Left lung (tissue), 10 donors: ENCODE measurements around the gene TH. TPM values are rescaled to one million over a fixed set of nuclear protein-coding genes. Genes with fewer than 3 reads are reported as not detected.

Source experiments
- ATAC-seq: fragments of 200-7000 bp; cut with Tn5 transposase; one replicate; pipeline ENCODE4 v1.9.1; 2020; ENCODE audit warnings: moderate library complexity
- DNase-seq, 4 donors: peaks; one replicate each; pipeline ENCODE4 v3.0.0-alpha.2; 2013 to 2020
- H3K27ac ChIP-seq, 2 donors: fragments of 200-600 bp; sonication (generic) in 1 of 2; one replicate each; pipeline versions ENCODE4 v1.5.0 to v1.8.0; 2020 to 2021
- H3K27me3 ChIP-seq, 2 donors: fragments of 200-600 bp; sonication (generic) in 1 of 2; one replicate each; pipeline versions ENCODE4 v1.5.0 to v1.8.0; 2020 to 2021
- H3K36me3 ChIP-seq, 2 donors: fragments of 200-600 bp; sonication (generic) in 1 of 2; one replicate each; pipeline versions ENCODE4 v1.5.0 to v1.8.0; 2020 to 2021
- H3K4me1 ChIP-seq, 2 donors: fragments of 200-600 bp; one replicate each; pipeline ENCODE4 v1.8.0; 2021
- H3K4me3 ChIP-seq, 2 donors: fragments of 200-600 bp; sonication (generic) in 1 of 2; one replicate each; pipeline versions ENCODE4 v1.5.0 to v1.8.0; 2020 to 2021; ENCODE audit warnings: mild to moderate bottlenecking in 1 of 2
- H3K9me3 ChIP-seq, 2 donors: fragments of 200-600 bp; sonication (generic) in 1 of 2; one replicate each; pipeline versions ENCODE4 v1.5.0 to v1.8.0; 2020 to 2021
- CTCF ChIP-seq, 2 donors: fragments of 200-600 bp; sonication (generic) in 1 of 2; IDR thresholded peaks; one replicate each; pipeline versions ENCODE4 v1.5.0 to v1.8.0; 2021; ENCODE audit warnings: antibody characterized with exemption in 2 of 2
- intact Hi-C, 2 donors: fragments of 100-400 bp; cut with DNase I; formaldehyde crosslinking; loops; one replicate each; pipeline versions ENCODE4 v1.11.2 to v1.14.2; 2022
- polyA plus RNA-seq, 6 donors: library from polyadenylated mRNA; unstranded; fragments of 120-200 nt; gene quantifications; one replicate each; pipeline ENCODE4 v1.2.1, GENCODE V29; 2013; ENCODE audit not compliant: insufficient read length in 6 of 6
- total RNA-seq, 2 donors: library from RNA; stranded (reverse); fragmentation: NEBNext Ultra II Directional; extraction: Animal tissue kit (Norgen Biotek cat#: 25700); gene quantifications; one replicate each; pipeline ENCODE4 v1.2.1, GENCODE V29; 2021
- donor health status: DM: no; HTN: yes; CAD: no.
- donor health status: DM: no; HTN: no; CAD: no.

TH gene
- total and polyA plus RNA-seq, 8 donors = 0.18 to 1.4 (median 0.55) TPM

GRCh38 chr11:2139123-2139521 lies 32.5 kb downstream of the TH start, which contains the start of gene IGF2:
Gene IGF2, minus strand, starts transcription at chr11:2139389. Its CDS starts 3,866 bp downstream, at chr11:2135523.
- H3K27me3 ChIP-seq = peaks cover 60 to 100% of the 10 kb centered on the region in 2 donors
- no peak within 1 kb of the TSS for H3K4me3 ChIP-seq
- H3K27ac ChIP-seq = no peak within 1 kb of the TSS
- ATAC-seq (no peak), DNase-seq (no peak)
- TF ChIP-seq CTCF (IDR thresholded peaks at IDR 0.05) = no peak
- no peaks in the 10 kb centered on the region for H3K36me3 ChIP-seq
- intact Hi-C loops = no loop called here
- H3K4me1 ChIP-seq = peaks cover 0 to 28% of the 10 kb centered on the region in 2 donors
- no peaks in the 10 kb centered on the region for H3K9me3 ChIP-seq

- intact Hi-C loops = no loop called here
- no peak overlapping the region for H3K4me3 ChIP-seq
- no peak overlapping the region for H3K27ac ChIP-seq
- TF ChIP-seq CTCF (IDR thresholded peaks at IDR 0.05) = no peak
- peaks cover 0 to 22% of the 10 kb centered on the region in 2 donors for H3K4me1 ChIP-seq
- H3K27me3 ChIP-seq = peaks cover 55 to 100% of the 10 kb centered on the region in 2 donors
- no peaks in the 10 kb centered on the region for H3K9me3 ChIP-seq
- peak in 1 of 4 donors; percentile 71 for DNase-seq
- ATAC-seq = no peak
- no peaks in the 10 kb centered on the region for H3K36me3 ChIP-seq
Observed at GRCh38 chr11:2138431-2139122, 33.0 kb downstream of the TH start.

- DNase-seq (peak in 1 of 4 donors; percentile 72), ATAC-seq (peak; percentile 18)
- no peak overlapping the region for H3K4me3 ChIP-seq
- intact Hi-C loops = no loop called here
- H3K27ac ChIP-seq = no peak overlapping the region
- H3K9me3 ChIP-seq = no peaks in the 10 kb centered on the region
- peaks cover 0 to 20% of the 10 kb centered on the region in 2 donors for H3K4me1 ChIP-seq
- H3K36me3 ChIP-seq = no peaks in the 10 kb centered on the region
- peaks cover 50 to 100% of the 10 kb centered on the region in 2 donors for H3K27me3 ChIP-seq
- no peak for TF ChIP-seq CTCF (IDR thresholded peaks at IDR 0.05)
Observed at GRCh38 chr11:2138068-2138430, 33.6 kb downstream of the TH start.

GRCh38 chr11:2137202-2138067 lies 34.2 kb downstream of the TH start:
- H3K4me3 ChIP-seq = no peak overlapping the region
- H3K36me3 ChIP-seq = no peaks in the 10 kb centered on the region
- no peaks in the 10 kb centered on the region for H3K9me3 ChIP-seq
- ATAC-seq = peak; percentile 72
- intact Hi-C loops = no loop called here
- no peak overlapping the region for H3K27ac ChIP-seq
- peaks cover 44 to 100% of the 10 kb centered on the region in 2 donors for H3K27me3 ChIP-seq
- peak in 3 of 4 donors; percentile 65 to 85 (median 76) for DNase-seq
- no peak for TF ChIP-seq CTCF (IDR thresholded peaks at IDR 0.05)
- H3K4me1 ChIP-seq = peaks cover 0 to 20% of the 10 kb centered on the region in 2 donors

- Histone ChIP-seq H3K9me3 (no peaks in the 10 kb centered on the region), H3K36me3 (no peaks in the 10 kb centered on the region)
- intact Hi-C loops = no loop called here
Observed at GRCh38 chr11:2136952-2137201, 34.7 kb downstream of the TH start.

More at GRCh38 chr11:2136952-2137201, 34.7 kb downstream of the TH start:
- ATAC-seq (no peak), DNase-seq (peak in 1 of 4 donors; percentile 39)
- H3K4me3 ChIP-seq = no peak overlapping the region
- H3K4me1 ChIP-seq = peaks cover 0 to 20% of the 10 kb centered on the region in 2 donors
- H3K27me3 ChIP-seq = peaks cover 38 to 99% of the 10 kb centered on the region in 2 donors
- no peak for TF ChIP-seq CTCF (IDR thresholded peaks at IDR 0.05)
- H3K27ac ChIP-seq = no peak overlapping the region
